H1 (cell line): ENCODE measurements around the gene FSTL4.

ENCODE experiments used
- HDAC2 ChIP-seq, 2 experiments: fragments of 300-600 bp in 1 of 2; sonication (generic) in 1 of 2; IDR thresholded peaks; 2 replicates each; pipeline ENCODE4 v1.6.1; 2011 to 2012; ENCODE audit warnings: low read depth in 2 of 2, low read length in 2 of 2, mild to moderate bottlenecking in 2 of 2, moderate library complexity in 2 of 2, borderline replicate concordance in 1 of 2, inconsistent platforms in 1 of 2
- POLR2A ChIP-seq, 2 experiments: IDR thresholded peaks; 1 replicate in 1 of 2; 2 replicates in 1 of 2; pipeline ENCODE4 v1.6.1; 2011; ENCODE audit warnings: low read depth in 2 of 2, low read length in 2 of 2, mild to moderate bottlenecking in 2 of 2; ENCODE audit errors: control extremely low read depth in 1 of 2
- RNF2 ChIP-seq: fragments of 200-900, 300-1000 bp; sonication (generic); IDR thresholded peaks from 2 replicates; pipeline ENCODE4 v1.7.1; 2016; ENCODE audit warnings: borderline replicate concordance, low read depth, mild to moderate bottlenecking, antibody characterized with exemption, low read length; ENCODE audit not compliant: poor library complexity, severe bottlenecking; ENCODE audit errors: missing control alignments
- SP1 ChIP-seq: IDR thresholded peaks from 2 replicates; pipeline ENCODE4 v1.6.1; 2011; ENCODE audit warnings: low read depth, low read length
- TCF12 ChIP-seq: IDR thresholded peaks from 2 replicates; pipeline ENCODE4 v1.6.1; 2011; ENCODE audit warnings: low read depth, mild to moderate bottlenecking, low read length
- TF ChIP-seq, protein P1 (sequence below), 3 experiments: IDR thresholded peaks; 1 replicate in 2 of 3; 2 replicates in 1 of 3; pipeline versions ENCODE4 v1.5.1 to v1.6.1; 2011; ENCODE audit warnings: low read length in 3 of 3, mild to moderate bottlenecking in 3 of 3, inconsistent platforms in 2 of 3, low read depth in 1 of 3, moderate library complexity in 1 of 3; ENCODE audit not compliant: insufficient read depth in 1 of 3; ENCODE audit errors: control extremely low read depth in 1 of 3
- TF ChIP-seq, protein P2 (sequence below): IDR thresholded peaks from 2 replicates; pipeline ENCODE4 v1.6.1; 2012; ENCODE audit warnings: inconsistent platforms

DNA sequence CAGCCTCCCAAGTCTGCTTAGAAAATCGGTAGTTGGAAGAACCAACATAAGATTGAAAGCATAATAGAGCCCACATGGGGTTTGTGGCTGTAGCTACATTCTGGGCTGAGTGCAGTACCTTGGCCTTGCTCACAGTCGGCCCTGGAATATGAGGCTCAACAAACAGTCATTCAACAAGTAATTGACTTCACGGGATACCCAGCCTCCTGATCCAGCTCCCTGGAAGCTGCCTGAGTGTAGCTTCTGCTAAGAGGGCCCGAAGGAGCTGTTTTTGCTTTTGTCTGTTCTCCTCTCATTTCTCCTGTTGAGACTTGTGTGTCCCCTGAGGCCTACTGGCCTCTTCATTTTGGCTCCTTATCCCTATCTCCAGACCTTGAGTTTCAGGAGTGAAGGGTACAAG, 389.8 kb downstream of the FSTL4 start:
- TF ChIP-seq, protein P1, sequence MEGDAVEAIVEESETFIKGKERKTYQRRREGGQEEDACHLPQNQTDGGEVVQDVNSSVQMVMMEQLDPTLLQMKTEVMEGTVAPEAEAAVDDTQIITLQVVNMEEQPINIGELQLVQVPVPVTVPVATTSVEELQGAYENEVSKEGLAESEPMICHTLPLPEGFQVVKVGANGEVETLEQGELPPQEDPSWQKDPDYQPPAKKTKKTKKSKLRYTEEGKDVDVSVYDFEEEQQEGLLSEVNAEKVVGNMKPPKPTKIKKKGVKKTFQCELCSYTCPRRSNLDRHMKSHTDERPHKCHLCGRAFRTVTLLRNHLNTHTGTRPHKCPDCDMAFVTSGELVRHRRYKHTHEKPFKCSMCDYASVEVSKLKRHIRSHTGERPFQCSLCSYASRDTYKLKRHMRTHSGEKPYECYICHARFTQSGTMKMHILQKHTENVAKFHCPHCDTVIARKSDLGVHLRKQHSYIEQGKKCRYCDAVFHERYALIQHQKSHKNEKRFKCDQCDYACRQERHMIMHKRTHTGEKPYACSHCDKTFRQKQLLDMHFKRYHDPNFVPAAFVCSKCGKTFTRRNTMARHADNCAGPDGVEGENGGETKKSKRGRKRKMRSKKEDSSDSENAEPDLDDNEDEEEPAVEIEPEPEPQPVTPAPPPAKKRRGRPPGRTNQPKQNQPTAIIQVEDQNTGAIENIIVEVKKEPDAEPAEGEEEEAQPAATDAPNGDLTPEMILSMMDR (IDR thresholded peaks at IDR 0.05; ENCODE audit: control extremely low read depth in 1 of 3, insufficient read depth in 1 of 3, low read depth in 1 of 3, low read length in 3 of 3), result no peak
- no peak for TF ChIP-seq TCF12
- TF ChIP-seq SP1, result no peak
- TF ChIP-seq, protein P2, sequence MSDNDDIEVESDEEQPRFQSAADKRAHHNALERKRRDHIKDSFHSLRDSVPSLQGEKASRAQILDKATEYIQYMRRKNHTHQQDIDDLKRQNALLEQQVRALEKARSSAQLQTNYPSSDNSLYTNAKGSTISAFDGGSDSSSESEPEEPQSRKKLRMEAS, result no peak
- TF ChIP-seq RNF2, result no peak
- TF ChIP-seq POLR2A (IDR thresholded peaks at IDR 0.05; ENCODE audit: control extremely low read depth in 1 of 2, low read depth in 2 of 2, low read length in 2 of 2), result no peak
- no peak for TF ChIP-seq HDAC2 (IDR thresholded peaks at IDR 0.05; ENCODE audit: borderline replicate concordance in 1 of 2, low read depth in 2 of 2, low read length in 2 of 2)
